Endodermal cell (in vitro differentiated cells): ENCODE data around the gene ZIM2. TPM values are rescaled to one million over a fixed set of nuclear protein-coding genes. Genes with fewer than 3 reads are reported as not detected.

Experiments used
- DNase-seq: peaks from one replicate; pipeline ENCODE4 v3.0.0-alpha.2; 2017
- H3K27ac ChIP-seq: 2 replicates; pipeline ENCODE4 v1.5.1; 2013; ENCODE audit warnings: mild to moderate bottlenecking, low read depth, low read length, moderate library complexity
- H3K27me3 ChIP-seq: 2 replicates; pipeline ENCODE4 v1.6.1; 2013; ENCODE audit warnings: mild to moderate bottlenecking, low read length, moderate library complexity; ENCODE audit not compliant: insufficient read depth, control insufficient read depth, poor library complexity, severe bottlenecking
- H3K36me3 ChIP-seq: 2 replicates; pipeline ENCODE4 v1.7.0; 2013; ENCODE audit warnings: mild to moderate bottlenecking, low read length, moderate library complexity; ENCODE audit not compliant: control insufficient read depth, insufficient read depth
- H3K4me1 ChIP-seq: one replicate; pipeline ENCODE4 v1.7.0; 2013; ENCODE audit warnings: low read length; ENCODE audit not compliant: control insufficient read depth, insufficient read depth
- H3K4me3 ChIP-seq: 2 replicates; pipeline ENCODE4 v1.5.1; 2013; ENCODE audit warnings: mild to moderate bottlenecking, low read length, moderate library complexity
- H3K9ac ChIP-seq: 2 replicates; pipeline ENCODE4 v1.6.1; 2013; ENCODE audit warnings: mild to moderate bottlenecking, low read length, moderate library complexity; ENCODE audit not compliant: poor library complexity, severe bottlenecking; ENCODE audit errors: extremely low read depth
- H3K9me3 ChIP-seq: 2 replicates; pipeline ENCODE4 v1.6.1; 2013; ENCODE audit warnings: mild to moderate bottlenecking, low read length, moderate library complexity; ENCODE audit not compliant: control insufficient read depth
- H3K27ac Mint-ChIP-seq: 2 replicates; pipeline ENCODE4 v1.8.0; 2020; ENCODE audit warnings: mixed read lengths
- H3K27me3 Mint-ChIP-seq: 2 replicates; pipeline ENCODE4 v1.8.0; 2021; ENCODE audit warnings: mild to moderate bottlenecking, mixed read lengths; ENCODE audit not compliant: insufficient read depth
- H3K36me3 Mint-ChIP-seq: 2 replicates; pipeline ENCODE4 v1.8.0; 2020; ENCODE audit warnings: low read depth, mixed read lengths
- H3K4me1 Mint-ChIP-seq: 2 replicates; pipeline ENCODE4 v1.8.0; 2020; ENCODE audit warnings: mixed read lengths
- H3K4me3 Mint-ChIP-seq: 2 replicates; pipeline ENCODE4 v1.8.0; 2020; ENCODE audit warnings: mild to moderate bottlenecking, moderate library complexity, mixed read lengths
- H3K9me3 Mint-ChIP-seq: 2 replicates; pipeline ENCODE4 v1.8.0; 2020; ENCODE audit warnings: mild to moderate bottlenecking, mixed read lengths
- CTCF ChIP-seq: fragments of 200-600 bp; sonication (generic); conservative IDR thresholded peaks from 2 replicates; pipeline ENCODE4 v1.5.0; 2021; ENCODE audit warnings: antibody characterized with exemption, mild to moderate bottlenecking
- WGBS, 2 experiments: methylation state at CpG; one replicate each; pipeline versions ENCODE4 v1.1.5 to v1.1.7; 2013; ENCODE audit warnings: missing lambda C conversion rate in 2 of 2, mixed read lengths in 1 of 2; ENCODE audit not compliant: insufficient coverage in 1 of 2, insufficient read length in 1 of 2; 5-methylcytosine and 5-hydroxymethylcytosine counted together
- total RNA-seq, 2 donors: library from RNA; stranded (reverse); fragmentation: NEBNext Ultra II Directional in 1 of 2; extraction: Animal tissue kit (Norgen Biotek cat#: 25700) in 1 of 2; gene quantifications; 2 replicates in 1 of 2; 3 replicates in 1 of 2; pipeline ENCODE4 v1.2.1, GENCODE V29; 2021

The ZIM2 gene
- total RNA-seq, 2 donors from 2014 or later: not detected

DNA sequence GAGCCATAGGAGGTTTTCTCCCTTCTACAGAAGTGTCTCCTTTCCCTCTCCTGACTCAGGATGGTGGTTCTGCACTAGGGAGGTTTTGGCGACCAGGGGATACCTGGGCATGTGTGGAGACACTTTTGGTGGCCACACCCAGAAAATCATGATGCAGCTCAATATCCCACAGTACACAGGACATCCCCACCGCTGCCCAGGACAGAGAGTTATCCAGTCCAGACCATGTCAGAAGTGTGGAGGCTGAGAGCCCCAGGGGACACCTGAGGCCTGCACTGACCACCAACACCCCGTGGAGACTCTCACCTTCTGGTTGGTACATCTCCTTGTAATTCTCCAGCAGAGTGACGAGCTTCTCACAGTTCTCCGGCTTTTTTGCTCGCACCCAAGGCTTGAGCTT, 16.6 kb downstream of the ZIM2 start:
- H3K4me1 Mint-ChIP-seq: no peaks in the 10 kb centered on the region
- 66 to 68% methylated on average over 5 to 6 of the region's 6 CpGs for WGBS, 2 experiments
- Histone ChIP-seq H3K9me3 (peaks cover 94% of the 10 kb centered on the region), H3K4me1 (no peaks in the 10 kb centered on the region), H3K9ac (no peak overlapping the region), H3K36me3 (no peaks in the 10 kb centered on the region), H3K27me3 (no peaks in the 10 kb centered on the region), H3K4me3 (no peak overlapping the region), H3K27ac (no peak overlapping the region)
- no peak for TF ChIP-seq CTCF
- no peaks in the 10 kb centered on the region for H3K27me3 Mint-ChIP-seq
- H3K9me3 Mint-ChIP-seq: peaks cover 99% of the 10 kb centered on the region
- no peak for DNase-seq
- H3K4me3 Mint-ChIP-seq: no peak overlapping the region
- H3K27ac Mint-ChIP-seq: no peak overlapping the region
- H3K36me3 Mint-ChIP-seq: no peaks in the 10 kb centered on the region

GRCh38 chr19:56823417-56823816, 17.1 kb downstream of the ZIM2 start:
- no peaks in the 10 kb centered on the region for H3K27me3 Mint-ChIP-seq
- Histone ChIP-seq H3K27ac (no peak overlapping the region), H3K27me3 (no peaks in the 10 kb centered on the region), H3K9me3 (peaks cover 94% of the 10 kb centered on the region), H3K4me1 (no peaks in the 10 kb centered on the region), H3K9ac (no peak overlapping the region), H3K4me3 (no peak overlapping the region), H3K36me3 (no peaks in the 10 kb centered on the region)
- no peaks in the 10 kb centered on the region for H3K36me3 Mint-ChIP-seq
- 82 to 89% methylated on average over 3 to 12 of the region's 12 CpGs for WGBS, 2 experiments
- no peak for DNase-seq
- no peak overlapping the region for H3K27ac Mint-ChIP-seq
- TF ChIP-seq CTCF: no peak
- peaks cover 100% of the 10 kb centered on the region for H3K9me3 Mint-ChIP-seq
- H3K4me1 Mint-ChIP-seq: no peaks in the 10 kb centered on the region
- H3K4me3 Mint-ChIP-seq: no peak overlapping the region

- no peak overlapping the region for H3K4me3 Mint-ChIP-seq
- H3K4me1 Mint-ChIP-seq: no peaks in the 10 kb centered on the region
- no peaks in the 10 kb centered on the region for H3K27me3 ChIP-seq
- no peaks in the 10 kb centered on the region for H3K36me3 Mint-ChIP-seq
- H3K4me1 ChIP-seq: no peaks in the 10 kb centered on the region
- no peaks in the 10 kb centered on the region for H3K36me3 ChIP-seq
- no peak for TF ChIP-seq CTCF
- H3K9me3 Mint-ChIP-seq: peaks cover 100% of the 10 kb centered on the region
- 75 to 82% methylated on average over 4 to 5 of the region's 5 CpGs for WGBS, 2 experiments
- H3K27ac Mint-ChIP-seq: no peak overlapping the region
- H3K27ac ChIP-seq: no peak overlapping the region
- H3K9ac ChIP-seq: no peak overlapping the region
- no peaks in the 10 kb centered on the region for H3K27me3 Mint-ChIP-seq
- H3K4me3 ChIP-seq: no peak overlapping the region
- H3K9me3 ChIP-seq: peaks cover 95% of the 10 kb centered on the region
- DNase-seq: no peak
Measured at GRCh38 chr19:56822755-56823154, 17.8 kb downstream of the ZIM2 start.
